HepG2 (cell line): Measurements from ENCODE around the gene MFNG. TPM values are rescaled to one million over a fixed set of nuclear protein-coding genes. Genes with fewer than 3 reads are reported as not detected.

Experiments used
- ATAC-seq: fragments of 200-7000 bp; cut with Tn5 transposase; 3 replicates; pipeline ENCODE4 v1.9.1; 2020; ENCODE audit warnings: mild to moderate bottlenecking, moderate library complexity
- BruUV-seq: library from RNA; stranded (reverse); fragments of 400-500 nt; replicated peaks from 2 replicates; lab custom pipeline; 2021; lab: Mats Ljungman, UMichigan
- CTCF ChIA-PET: fragments of 300-600 bp; formaldehyde crosslinking; extraction: SDS; loops from one replicate; lab custom pipeline; 2021; ENCODE audit warnings: low total read pairs, inconsistent platforms, low intra/inter-chr PET ratio; lab: Yijun Ruan, JAX
- POLR2A ChIA-PET: fragments of 350-600 bp; sonication (Branson Sonifier 250); formaldehyde crosslinking; loops from one replicate; lab custom pipeline; 2020; ENCODE audit warnings: antibody characterized with exemption, inconsistent platforms; lab: Yijun Ruan, JAX
- DNase-seq: peaks from one replicate; pipeline ENCODE4 v3.0.0-alpha.2; 2015; ENCODE audit warnings: low spot score
- FAIRE-seq: peaks from 3 replicates; lab custom pipeline; 2011; peaks lifted over from hg19 to GRCh38; lab: Jason Lieb, UNC
- H2AFZ ChIP-seq: one replicate; pipeline ENCODE4 v1.6.1; 2011; ENCODE audit warnings: low read length, inconsistent platforms
- H3K27ac ChIP-seq: fragments of 300-600 bp; 3 replicates; pipeline ENCODE4 v1.8.0; 2011; ENCODE audit warnings: mixed run types, mild to moderate bottlenecking, mixed read lengths, low read length, inconsistent platforms; ENCODE audit not compliant: insufficient read depth; ENCODE audit errors: extremely low read length
- H3K27me3 ChIP-seq, 2 experiments: fragments of 200-600 bp in 1 of 2; 2 replicates in 1 of 2; 3 replicates in 1 of 2; pipeline versions ENCODE4 v1.6.0 to v1.8.0; 2011; ENCODE audit warnings: low read length in 2 of 2, mild to moderate bottlenecking in 2 of 2, moderate library complexity in 2 of 2, inconsistent platforms in 1 of 2; ENCODE audit not compliant: insufficient read depth in 2 of 2, control insufficient read depth in 1 of 2
- H3K36me3 ChIP-seq, 2 experiments: fragments of 200-600 bp in 1 of 2; replicated peaks in 1 of 2; 2 replicates in 1 of 2; 3 replicates in 1 of 2; pipeline versions ENCODE4 v1.5.1 to v1.8.0; 2011; ENCODE audit warnings: low read length in 2 of 2, inconsistent platforms in 1 of 2; ENCODE audit not compliant: insufficient read depth in 2 of 2, control insufficient read depth in 1 of 2
- H3K4me1 ChIP-seq: 2 replicates; pipeline ENCODE4 v1.5.1; 2012; ENCODE audit warnings: low read length, inconsistent platforms; ENCODE audit not compliant: insufficient read depth
- H3K4me2 ChIP-seq: 2 replicates; pipeline ENCODE4 v1.6.0; 2011; ENCODE audit warnings: low read depth, low read length, inconsistent platforms
- H3K4me3 ChIP-seq, 3 experiments: fragments of 200-600 bp in 1 of 3; sonication (generic), shearing (Covaris generic) in 1 of 3; replicated peaks in 1 of 3; 2 replicates each; pipeline ENCODE4 v1.5.1; 2011 to 2016; ENCODE audit warnings: low read length in 3 of 3, inconsistent platforms in 2 of 3, low read depth in 2 of 3, mild to moderate bottlenecking in 2 of 3, control low read depth in 1 of 3, mixed read lengths in 1 of 3; ENCODE audit not compliant: insufficient read depth in 1 of 3
- H3K79me2 ChIP-seq: one replicate; pipeline ENCODE4 v1.6.1; 2011; ENCODE audit warnings: low read length, inconsistent platforms; ENCODE audit not compliant: insufficient read depth
- H3K9ac ChIP-seq: 2 replicates; pipeline ENCODE4 v1.6.0; 2011; ENCODE audit warnings: mild to moderate bottlenecking, low read depth, low read length, inconsistent platforms; ENCODE audit not compliant: insufficient read depth
- H3K9me3 ChIP-seq: 2 replicates; pipeline ENCODE4 v1.5.1; 2012; ENCODE audit warnings: mild to moderate bottlenecking, low read length
- H4K20me1 ChIP-seq: 2 replicates; pipeline ENCODE4 v1.6.0; 2011; ENCODE audit warnings: inconsistent platforms, mild to moderate bottlenecking, low read length, moderate library complexity; ENCODE audit not compliant: insufficient read depth
- BHLHE40 ChIP-seq: IDR thresholded peaks from 2 replicates; pipeline ENCODE4 v1.6.1; 2011; ENCODE audit warnings: low read length, improper control_type of control experiment
- EEA1 ChIP-seq: sonication (generic); formaldehyde crosslinking; IDR thresholded peaks from 2 replicates; pipeline ENCODE4 v1.5.1; 2020; ENCODE audit warnings: mild to moderate bottlenecking, missing genetic modification reagents, borderline replicate concordance
- FOSL1 ChIP-seq: sonication (generic); formaldehyde crosslinking; IDR thresholded peaks from 2 replicates; pipeline ENCODE4 v1.9.0; 2021; ENCODE audit warnings: missing genetic modification reagents, borderline replicate concordance
- HNRNPK ChIP-seq: fragments of 200-400 bp; formaldehyde crosslinking; IDR thresholded peaks from 2 replicates; pipeline ENCODE4 v1.6.1; 2018; ENCODE audit warnings: low read length, low read depth, moderate library complexity, mild to moderate bottlenecking; ENCODE audit not compliant: poor library complexity, severe bottlenecking
- RFX3 ChIP-seq: IDR thresholded peaks from 2 replicates; pipeline ENCODE4 v1.6.1; 2016; ENCODE audit warnings: missing biosample characterization, missing genetic modification reagents
- SAP130 ChIP-seq: IDR thresholded peaks from 2 replicates; pipeline ENCODE4 v1.6.1; 2016; ENCODE audit warnings: low read depth
- SMC3 ChIP-seq: IDR thresholded peaks from 2 replicates; pipeline ENCODE4 v1.6.1; 2011; ENCODE audit warnings: low read length, improper control_type of control experiment
- SP2 ChIP-seq: sonication (generic); formaldehyde crosslinking; IDR thresholded peaks from 2 replicates; pipeline ENCODE4 v1.5.1; 2020; ENCODE audit warnings: mild to moderate bottlenecking, missing genetic modification reagents
- TBX3 ChIP-seq: fragments of 450-650 bp; IDR thresholded peaks from 2 replicates; pipeline ENCODE4 v1.6.1; 2017; ENCODE audit warnings: antibody characterized with exemption, mild to moderate bottlenecking, inconsistent platforms, borderline replicate concordance
- ZFP36L2 ChIP-seq: sonication (generic); formaldehyde crosslinking; IDR thresholded peaks from 2 replicates; pipeline ENCODE4 v1.4.0; 2020; ENCODE audit warnings: missing genetic modification reagents
- ZNF274 ChIP-seq: sonication (generic); formaldehyde crosslinking; IDR thresholded peaks from 2 replicates; pipeline ENCODE4 v1.5.1; 2020; ENCODE audit warnings: mild to moderate bottlenecking, missing genetic modification reagents
- ZNF383 ChIP-seq: sonication (generic); formaldehyde crosslinking; IDR thresholded peaks from 2 replicates; pipeline ENCODE4 v1.4.0; 2020; ENCODE audit warnings: missing genetic modification reagents, mild to moderate bottlenecking, borderline replicate concordance
- ZNF816 ChIP-seq: sonication (generic); formaldehyde crosslinking; IDR thresholded peaks from 2 replicates; pipeline ENCODE4 v1.8.0; 2022; ENCODE audit warnings: missing genetic modification reagents, mild to moderate bottlenecking, borderline replicate concordance
- WGBS: methylation state at CpG from one replicate; pipeline ENCODE4 v1.1.6; 2017; ENCODE audit warnings: low lambda C conversion rate; 5-methylcytosine and 5-hydroxymethylcytosine counted together
- in situ Hi-C: cut with HindIII; loops from 2 replicates; pipeline ENCODE4 v1.10.0; 2017; ENCODE audit warnings: low pct_unique_long_range_greater_than_20kb; ENCODE audit not compliant: extremely low pct_ligation_motif_present
- intact Hi-C: fragments of 100-400 bp; cut with micrococcal nuclease; formaldehyde crosslinking; loops from one replicate; pipeline ENCODE4 v1.10.0; 2022; ENCODE audit not compliant: unreplicated experiment
- polyA plus RNA-seq, 8 experiments: library from polyadenylated mRNA; depleted of rRNA in 3 of 8; stranded (reverse) in 7 of 8; unstranded in 1 of 8; fragments of >200 nt; fragmentation: Illumina TruSeq in 4 of 8; extraction: Trizol in 4 of 8; gene quantifications; 2 replicates each; pipeline versions ENCODE4 v1.2.1 to v1.2.3, GENCODE V29; 2011 to 2016; ENCODE audit warnings: low read depth in 4 of 8, missing spikeins in 1 of 8, mixed read lengths in 1 of 8; ENCODE audit not compliant: insufficient read depth in 1 of 8
- total RNA-seq, 5 experiments: library from RNA; depleted of rRNA; stranded (reverse); fragments of >200 nt; fragmentation: Illumina TruSeq; extraction: Trizol; gene quantifications; 2 replicates each; pipeline ENCODE4 v1.2.3, GENCODE V29; 2016; ENCODE audit warnings: low read depth in 1 of 5
- TF ChIP-seq, protein P1 (sequence below): sonication (generic); formaldehyde crosslinking; IDR thresholded peaks from 2 replicates; pipeline ENCODE4 v1.4.0; 2020; ENCODE audit warnings: missing genetic modification reagents
- TF ChIP-seq, protein P2 (sequence below): IDR thresholded peaks from 2 replicates; pipeline ENCODE4 v1.6.1; 2016; ENCODE audit warnings: low read depth, missing genetic modification reagents, missing compliant biosample characterization

Gene MFNG
- total and polyA plus RNA-seq, 2 of the 13 experiments (the other 11 are each of a cell fraction or from before 2014, with no cell fraction given), result 1.0 to 11.7 TPM

- TF ChIP-seq, protein P1, sequence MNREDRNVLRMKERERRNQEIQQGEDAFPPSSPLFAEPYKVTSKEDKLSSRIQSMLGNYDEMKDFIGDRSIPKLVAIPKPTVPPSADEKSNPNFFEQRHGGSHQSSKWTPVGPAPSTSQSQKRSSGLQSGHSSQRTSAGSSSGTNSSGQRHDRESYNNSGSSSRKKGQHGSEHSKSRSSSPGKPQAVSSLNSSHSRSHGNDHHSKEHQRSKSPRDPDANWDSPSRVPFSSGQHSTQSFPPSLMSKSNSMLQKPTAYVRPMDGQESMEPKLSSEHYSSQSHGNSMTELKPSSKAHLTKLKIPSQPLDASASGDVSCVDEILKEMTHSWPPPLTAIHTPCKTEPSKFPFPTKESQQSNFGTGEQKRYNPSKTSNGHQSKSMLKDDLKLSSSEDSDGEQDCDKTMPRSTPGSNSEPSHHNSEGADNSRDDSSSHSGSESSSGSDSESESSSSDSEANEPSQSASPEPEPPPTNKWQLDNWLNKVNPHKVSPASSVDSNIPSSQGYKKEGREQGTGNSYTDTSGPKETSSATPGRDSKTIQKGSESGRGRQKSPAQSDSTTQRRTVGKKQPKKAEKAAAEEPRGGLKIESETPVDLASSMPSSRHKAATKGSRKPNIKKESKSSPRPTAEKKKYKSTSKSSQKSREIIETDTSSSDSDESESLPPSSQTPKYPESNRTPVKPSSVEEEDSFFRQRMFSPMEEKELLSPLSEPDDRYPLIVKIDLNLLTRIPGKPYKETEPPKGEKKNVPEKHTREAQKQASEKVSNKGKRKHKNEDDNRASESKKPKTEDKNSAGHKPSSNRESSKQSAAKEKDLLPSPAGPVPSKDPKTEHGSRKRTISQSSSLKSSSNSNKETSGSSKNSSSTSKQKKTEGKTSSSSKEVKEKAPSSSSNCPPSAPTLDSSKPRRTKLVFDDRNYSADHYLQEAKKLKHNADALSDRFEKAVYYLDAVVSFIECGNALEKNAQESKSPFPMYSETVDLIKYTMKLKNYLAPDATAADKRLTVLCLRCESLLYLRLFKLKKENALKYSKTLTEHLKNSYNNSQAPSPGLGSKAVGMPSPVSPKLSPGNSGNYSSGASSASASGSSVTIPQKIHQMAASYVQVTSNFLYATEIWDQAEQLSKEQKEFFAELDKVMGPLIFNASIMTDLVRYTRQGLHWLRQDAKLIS, result no peak
- TF ChIP-seq SMC3 (no peak), ZNF274 (CRISPR knock-in tag) (no peak), ZNF383 (CRISPR knock-in tag) (no peak)
Measured at GRCh38 chr22:37534445-37534844, 48.3 kb upstream of the MFNG start (continued).

- ATAC-seq, result no peak
- POLR2A ChIA-PET, result interaction anchor here (1.3 kb wide), 1 partner anchor 35 kb away, joined by 5 read pairs; no protein-coding TSS in a partner anchor
- Histone ChIP-seq H3K79me2 (no peaks in the 10 kb centered on the region), H3K36me3 (no peaks in the 10 kb centered on the region), H3K9me3 (no peaks in the 10 kb centered on the region), H3K4me3 (no peak overlapping the region), H3K27ac (no peak overlapping the region), H3K4me1 (peaks cover 51% of the 10 kb centered on the region), H2AFZ (no peak overlapping the region), H3K27me3 (peaks cover 0 to 13% of the 10 kb centered on the region in 2 experiments; a peak in 1 of 5 replicates), H3K9ac (no peak overlapping the region), H3K4me2 (no peak overlapping the region), H4K20me1 (no peaks in the 10 kb centered on the region)
- in situ Hi-C loops (no loop called here), intact Hi-C loops (no loop called here)
- FAIRE-seq, result peak; percentile 67
- WGBS, result under 1% methylated on average over 9 of the region's 9 CpGs
- DNase-seq, result no peak
- BruUV-seq, result no TSS peak
- CTCF ChIA-PET, result no interaction called here
- TF ChIP-seq HNRNPK (no peak), FOSL1 (CRISPR knock-in tag) (0 out of 2 replicates have a peak, but pooled peaks have one; percentile 15), ZNF816 (CRISPR knock-in tag) (no peak), BHLHE40 (peak; percentile 13; the same call in 1 of the 2 replicates), RFX3 (CRISPR knock-in tag) (no peak), SAP130 (CRISPR knock-in tag) (peak; percentile 33; the same call in 1 of the 2 replicates), TBX3 (peak; percentile 91; the same call in 1 of the 2 replicates), ZFP36L2 (CRISPR knock-in tag) (no peak), SP2 (CRISPR knock-in tag) (no peak), EEA1 (CRISPR knock-in tag) (no peak)
- TF ChIP-seq, protein P2, sequence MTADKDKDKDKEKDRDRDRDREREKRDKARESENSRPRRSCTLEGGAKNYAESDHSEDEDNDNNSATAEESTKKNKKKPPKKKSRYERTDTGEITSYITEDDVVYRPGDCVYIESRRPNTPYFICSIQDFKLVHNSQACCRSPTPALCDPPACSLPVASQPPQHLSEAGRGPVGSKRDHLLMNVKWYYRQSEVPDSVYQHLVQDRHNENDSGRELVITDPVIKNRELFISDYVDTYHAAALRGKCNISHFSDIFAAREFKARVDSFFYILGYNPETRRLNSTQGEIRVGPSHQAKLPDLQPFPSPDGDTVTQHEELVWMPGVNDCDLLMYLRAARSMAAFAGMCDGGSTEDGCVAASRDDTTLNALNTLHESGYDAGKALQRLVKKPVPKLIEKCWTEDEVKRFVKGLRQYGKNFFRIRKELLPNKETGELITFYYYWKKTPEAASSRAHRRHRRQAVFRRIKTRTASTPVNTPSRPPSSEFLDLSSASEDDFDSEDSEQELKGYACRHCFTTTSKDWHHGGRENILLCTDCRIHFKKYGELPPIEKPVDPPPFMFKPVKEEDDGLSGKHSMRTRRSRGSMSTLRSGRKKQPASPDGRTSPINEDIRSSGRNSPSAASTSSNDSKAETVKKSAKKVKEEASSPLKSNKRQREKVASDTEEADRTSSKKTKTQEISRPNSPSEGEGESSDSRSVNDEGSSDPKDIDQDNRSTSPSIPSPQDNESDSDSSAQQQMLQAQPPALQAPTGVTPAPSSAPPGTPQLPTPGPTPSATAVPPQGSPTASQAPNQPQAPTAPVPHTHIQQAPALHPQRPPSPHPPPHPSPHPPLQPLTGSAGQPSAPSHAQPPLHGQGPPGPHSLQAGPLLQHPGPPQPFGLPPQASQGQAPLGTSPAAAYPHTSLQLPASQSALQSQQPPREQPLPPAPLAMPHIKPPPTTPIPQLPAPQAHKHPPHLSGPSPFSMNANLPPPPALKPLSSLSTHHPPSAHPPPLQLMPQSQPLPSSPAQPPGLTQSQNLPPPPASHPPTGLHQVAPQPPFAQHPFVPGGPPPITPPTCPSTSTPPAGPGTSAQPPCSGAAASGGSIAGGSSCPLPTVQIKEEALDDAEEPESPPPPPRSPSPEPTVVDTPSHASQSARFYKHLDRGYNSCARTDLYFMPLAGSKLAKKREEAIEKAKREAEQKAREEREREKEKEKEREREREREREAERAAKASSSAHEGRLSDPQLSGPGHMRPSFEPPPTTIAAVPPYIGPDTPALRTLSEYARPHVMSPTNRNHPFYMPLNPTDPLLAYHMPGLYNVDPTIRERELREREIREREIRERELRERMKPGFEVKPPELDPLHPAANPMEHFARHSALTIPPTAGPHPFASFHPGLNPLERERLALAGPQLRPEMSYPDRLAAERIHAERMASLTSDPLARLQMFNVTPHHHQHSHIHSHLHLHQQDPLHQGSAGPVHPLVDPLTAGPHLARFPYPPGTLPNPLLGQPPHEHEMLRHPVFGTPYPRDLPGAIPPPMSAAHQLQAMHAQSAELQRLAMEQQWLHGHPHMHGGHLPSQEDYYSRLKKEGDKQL (CRISPR knock-in tag), result peak; percentile 53; the same call in 1 of the 2 replicates
Measured at GRCh38 chr22:37533995-37534394, 47.8 kb upstream of the MFNG start.
